GM19468 (cell line): ENCODE results near the gene DNAJC1.
A peak's percentile ranks its signal among the peaks of the same experiment; 100 is the strongest.

Experiments used
- ATAC-seq: cut with Tn5 transposase; IDR thresholded peaks from one replicate; pipeline ENCODE4 v1.9.1; 2021; ENCODE audit warnings: mild to moderate bottlenecking, moderate library complexity, moderate number of reproducible peaks; ENCODE audit not compliant: unreplicated experiment; ENCODE audit errors: extremely low read depth

Gene DNAJC1

GRCh38 chr10:22010539-22010938 is 7.0 kb upstream of the DNAJC1 start:
- no peak for ATAC-seq

GRCh38 chr10:22006379-22006884 is 2.9 kb upstream of the DNAJC1 start:
- ATAC-seq, result no peak

GRCh38 chr10:22005763-22006162 is 2.2 kb upstream of the DNAJC1 start:
- no peak for ATAC-seq

- no peak for ATAC-seq
Measured at GRCh38 chr10:22003964-22004281, 393 bp upstream of the DNAJC1 start.

GRCh38 chr10:22002591-22003176 is 846 bp downstream of the DNAJC1 start:
- no peak for ATAC-seq

GRCh38 chr10:21995557-21995956 is 8.0 kb downstream of the DNAJC1 start:
- no peak for ATAC-seq

- ATAC-seq, result no peak
Measured at GRCh38 chr10:21993360-21994001, 10.0 kb downstream of the DNAJC1 start.

GRCh38 chr10:21991785-21992184 is 11.7 kb downstream of the DNAJC1 start:
- ATAC-seq, result no peak

- ATAC-seq, result no peak
Measured at GRCh38 chr10:21990449-21990848, 13.1 kb downstream of the DNAJC1 start.

- ATAC-seq, result peak; percentile 81
Measured at GRCh38 chr10:21989453-21990154, 13.9 kb downstream of the DNAJC1 start.

GRCh38 chr10:21985541-21985940 is 18.0 kb downstream of the DNAJC1 start:
- ATAC-seq, result no peak

- ATAC-seq, result no peak
Measured at GRCh38 chr10:21981118-21981517, 22.4 kb downstream of the DNAJC1 start.

- ATAC-seq, result no peak
Measured at GRCh38 chr10:21980691-21981090, 22.8 kb downstream of the DNAJC1 start.

- no peak for ATAC-seq
Measured at GRCh38 chr10:21978191-21978862, 25.2 kb downstream of the DNAJC1 start.

GRCh38 chr10:21976739-21977138 is 26.8 kb downstream of the DNAJC1 start:
- no peak for ATAC-seq

- ATAC-seq, result no peak
Measured at GRCh38 chr10:21976280-21976679, 27.2 kb downstream of the DNAJC1 start.

- no peak for ATAC-seq
Measured at GRCh38 chr10:21975378-21975990, 28.0 kb downstream of the DNAJC1 start.

- no peak for ATAC-seq
Measured at GRCh38 chr10:21972584-21972983, 30.9 kb downstream of the DNAJC1 start.

GRCh38 chr10:21969326-21970287 is 33.9 kb downstream of the DNAJC1 start:
- no peak for ATAC-seq
